Cerebellar cortex (tissue), 1 donor: ENCODE measurements around the gene FAM167B.
"Not testable (repeated sequence)": the region's sequence is repeated elsewhere in the genome, so short reads cannot be mapped to it uniquely, and the experiment has no call there.

Experiments used
- DNase-seq: peaks from one replicate; pipeline ENCODE4 v3.0.0-alpha.2; 2015; ENCODE audit warnings: low spot score

Gene FAM167B

DNA sequence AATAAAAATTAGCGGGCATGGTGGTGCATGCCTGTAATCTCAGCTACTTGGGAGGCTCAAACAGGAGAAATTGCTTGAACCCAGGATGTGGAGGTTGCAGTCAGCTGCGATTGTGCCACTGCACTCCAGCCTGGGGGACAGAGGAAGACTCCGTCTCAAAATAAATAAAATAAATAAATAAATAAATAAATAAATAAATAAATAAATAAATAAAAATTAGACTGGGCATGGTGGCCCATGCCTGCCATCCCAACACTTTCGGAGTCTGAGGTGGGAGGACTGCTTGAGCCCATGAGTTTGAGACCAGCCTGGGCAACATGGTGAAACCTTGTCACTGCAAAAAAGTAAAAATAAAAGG, 16.2 kb downstream of the FAM167B start:
- not testable (repeated sequence) for DNase-seq

- DNase-seq = no peak
These were observed 16.7 kb downstream of the FAM167B start for GRCh38 chr1:32263744-32264143.

- no peak for DNase-seq
These were observed 18.8 kb downstream of the FAM167B start for GRCh38 chr1:32265846-32266245.

DNA sequence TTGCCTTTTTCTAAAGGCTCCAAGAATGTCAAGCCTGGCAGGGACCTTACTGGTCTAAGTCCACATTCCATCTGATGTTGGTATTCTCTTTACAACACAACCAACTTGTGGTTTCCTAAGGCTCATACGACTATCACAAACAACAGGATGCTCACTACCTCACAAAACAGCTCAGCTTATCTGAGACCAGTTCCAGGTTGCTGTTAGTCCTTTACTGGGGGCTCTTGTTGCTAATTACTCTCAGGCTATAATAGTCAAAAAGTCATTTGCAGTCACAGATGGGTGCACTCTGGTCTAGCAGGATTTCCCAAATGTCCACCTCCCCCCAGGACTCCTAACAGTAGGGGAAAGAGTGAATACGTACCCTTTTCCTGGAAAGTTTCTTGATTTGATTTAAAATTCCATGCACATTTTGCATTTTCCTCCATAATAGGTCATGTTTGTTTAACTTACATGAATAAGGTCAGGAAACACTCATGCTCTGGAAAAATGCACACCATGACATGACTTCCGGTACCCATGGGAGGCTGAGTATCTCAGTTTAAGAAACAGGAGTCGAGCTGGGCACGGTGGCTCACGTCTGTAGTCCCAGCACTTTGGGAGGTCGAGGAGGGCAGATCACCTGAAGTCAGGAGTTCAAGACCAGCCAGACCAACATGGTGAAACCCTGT, 20.0 kb downstream of the FAM167B start:
- DNase-seq = no peak

- no peak for DNase-seq
These were observed 22.7 kb downstream of the FAM167B start for GRCh38 chr1:32269744-32270143.

- no peak for DNase-seq
These were observed 25.8 kb downstream of the FAM167B start for GRCh38 chr1:32272557-32273390.

- no peak for DNase-seq
These were observed 26.6 kb downstream of the FAM167B start for GRCh38 chr1:32273391-32274208.

GRCh38 chr1:32274646-32275340, 27.8 kb downstream of the FAM167B start:
- no peak for DNase-seq

DNA sequence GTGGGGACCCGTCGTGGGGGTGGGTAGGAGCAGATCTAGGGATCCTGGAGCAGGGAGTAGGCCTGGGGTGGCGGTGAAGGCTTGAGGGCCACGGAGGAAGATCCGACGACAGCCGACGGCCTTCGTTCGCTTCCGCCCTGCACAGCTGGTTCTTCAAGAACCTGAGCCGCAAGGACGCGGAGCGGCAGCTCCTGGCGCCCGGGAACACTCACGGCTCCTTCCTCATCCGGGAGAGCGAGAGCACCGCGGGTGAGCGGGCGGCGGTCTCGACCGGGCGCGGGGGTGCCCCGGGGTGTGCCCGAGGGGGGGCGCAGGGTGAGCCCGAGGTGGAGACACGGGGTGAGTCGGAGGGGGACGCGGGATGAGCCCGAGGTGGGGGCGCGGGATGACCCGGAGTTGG, 28.4 kb downstream of the FAM167B start:
- no peak for DNase-seq

DNA sequence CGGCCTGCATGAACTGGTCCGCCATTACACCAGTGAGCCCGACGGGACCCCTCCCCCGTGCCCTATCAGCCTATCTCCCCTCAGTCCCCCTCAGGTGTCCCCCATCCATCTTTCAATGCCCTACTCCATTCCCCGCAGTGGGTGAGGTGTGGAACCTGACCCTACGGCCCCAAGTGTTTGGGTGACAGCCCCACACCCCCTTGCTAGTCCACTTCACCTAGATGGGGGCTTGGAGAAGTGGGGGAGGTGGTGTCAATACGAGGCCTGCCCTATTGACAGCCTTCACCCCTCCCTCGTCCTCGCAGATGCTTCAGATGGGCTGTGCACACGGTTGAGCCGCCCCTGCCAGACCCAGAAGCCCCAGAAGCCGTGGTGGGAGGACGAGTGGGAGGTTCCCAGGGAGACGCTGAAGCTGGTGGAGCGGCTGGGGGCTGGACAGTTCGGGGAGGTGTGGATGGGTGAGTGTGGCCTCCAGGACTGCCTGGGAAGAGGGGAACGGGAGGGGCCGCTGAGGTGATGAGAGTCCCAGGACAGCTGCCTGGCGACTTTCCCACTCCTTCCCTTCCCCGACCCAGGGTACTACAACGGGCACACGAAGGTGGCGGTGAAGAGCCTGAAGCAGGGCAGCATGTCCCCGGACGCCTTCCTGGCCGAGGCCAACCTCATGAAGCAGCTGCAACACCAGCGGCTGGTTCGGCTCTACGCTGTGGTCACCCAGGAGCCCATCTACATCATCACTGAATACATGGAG, 29.2 kb downstream of the FAM167B start:
- DNase-seq = no peak

DNA sequence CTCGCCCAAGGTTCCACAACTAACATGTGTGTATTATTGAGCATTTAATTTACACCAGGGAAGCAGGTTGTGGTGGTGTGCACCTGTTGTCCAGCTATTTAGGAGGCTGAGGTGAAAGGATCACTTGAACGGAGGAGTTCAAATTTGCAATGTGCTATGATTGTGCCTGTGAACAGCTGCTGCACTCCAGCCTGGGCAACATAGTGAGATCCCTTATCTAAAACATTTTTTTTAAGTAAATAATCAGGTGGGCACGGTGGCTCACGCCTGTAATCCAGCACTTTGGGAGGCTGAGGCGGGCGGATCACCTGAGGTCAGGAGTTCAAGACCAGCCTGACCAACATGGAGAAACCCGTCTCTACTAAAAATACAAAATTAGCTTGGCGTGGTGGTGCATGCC, 37.8 kb downstream of the FAM167B start:
- not testable (repeated sequence) for DNase-seq

GRCh38 chr1:32285658-32286057, 38.6 kb downstream of the FAM167B start:
- no peak for DNase-seq

DNA sequence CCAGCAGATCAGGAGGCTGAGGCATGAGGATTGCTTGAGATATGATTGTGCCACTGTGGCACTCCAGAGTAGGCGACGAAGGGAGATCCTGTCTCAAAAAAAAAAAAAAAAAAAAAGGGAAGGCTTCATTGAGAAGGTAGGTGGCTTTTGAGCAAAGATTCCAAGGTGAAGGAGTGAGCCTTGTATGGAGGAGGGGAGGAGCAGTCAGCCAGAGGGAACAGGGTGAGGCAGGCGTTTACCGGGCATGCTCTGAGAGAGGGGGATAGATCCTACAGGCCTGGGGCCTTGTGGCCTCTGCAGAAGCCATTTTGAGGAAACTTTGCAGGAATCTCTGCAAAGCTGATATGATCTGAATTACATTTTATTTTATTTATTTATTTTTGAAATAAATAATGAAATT, 39.7 kb downstream of the FAM167B start:
- no peak for DNase-seq

DNA sequence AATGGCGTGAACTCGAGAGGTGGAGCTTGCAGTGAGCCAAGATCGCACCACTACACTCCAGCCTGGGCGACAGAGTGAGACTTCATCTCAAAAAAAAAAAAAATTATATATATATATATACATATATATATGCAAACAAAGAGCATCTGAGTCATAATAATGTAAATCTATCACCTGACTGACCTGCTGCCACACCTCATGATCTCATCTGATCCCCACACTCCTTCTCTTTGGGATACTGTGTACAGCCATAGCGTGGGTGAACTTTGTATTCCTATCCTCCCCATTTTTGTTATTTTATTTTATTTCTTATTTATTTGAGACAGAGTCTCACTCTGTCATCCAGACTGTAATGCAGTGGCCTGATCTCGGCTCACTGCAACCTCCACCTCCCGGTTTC, 42.2 kb downstream of the FAM167B start:
- DNase-seq = no peak

DNA sequence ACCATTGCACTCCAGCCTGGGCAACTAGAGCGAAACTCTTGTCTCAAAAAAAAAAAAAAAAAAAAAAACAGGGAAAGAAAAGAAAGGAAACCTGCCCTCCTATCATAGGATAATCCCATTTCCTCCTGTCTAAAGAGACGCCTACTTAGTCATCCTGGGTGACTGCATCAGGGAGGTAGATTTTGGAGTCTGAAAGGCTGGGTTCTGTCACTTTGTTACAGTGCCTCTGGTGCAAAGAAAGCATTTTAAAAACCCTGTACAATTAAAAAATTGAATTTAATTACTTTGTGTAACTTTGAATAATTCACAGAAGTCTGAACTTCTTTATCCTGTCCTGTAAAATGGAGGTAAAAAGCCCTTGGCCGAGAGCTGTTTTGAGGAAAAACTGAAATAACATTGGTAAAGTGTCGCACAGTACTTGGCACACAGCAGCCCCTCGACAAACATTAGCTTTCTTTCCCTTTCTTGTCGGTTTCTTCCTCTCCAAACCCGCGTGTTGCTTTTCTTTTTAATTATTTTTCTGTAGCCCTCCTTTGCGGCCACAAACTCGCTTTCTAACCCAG, 44.2 kb downstream of the FAM167B start:
- peak; percentile 4 for DNase-seq

GRCh38 chr1:32291708-32292538, 44.9 kb downstream of the FAM167B start, which contains the start of gene HDAC1:
Gene HDAC1 (plus strand): TSS chr1:32292083. CDS start chr1:32292170, 87 bp downstream.
- DNase-seq = peak; percentile 79

DNA sequence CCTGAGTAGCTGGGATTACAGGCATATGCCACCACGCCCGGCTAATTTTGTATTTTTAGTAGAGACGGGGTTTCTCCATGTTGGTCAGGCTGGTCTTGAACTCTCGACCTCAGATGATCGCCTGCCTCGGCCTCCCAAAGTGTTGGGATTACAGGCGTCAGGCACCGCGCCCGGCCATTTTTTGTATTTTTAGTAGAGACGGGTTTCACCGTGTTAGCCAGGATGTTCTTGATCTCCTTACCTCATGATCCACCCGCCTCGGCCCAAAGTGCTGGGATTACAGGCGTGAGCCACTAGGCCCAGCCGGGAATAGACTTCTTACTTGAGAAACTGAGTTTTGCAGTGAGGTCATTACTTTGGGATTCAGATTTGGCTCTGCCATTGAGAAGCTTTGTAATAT, 51.2 kb downstream of the FAM167B start:
- not testable (repeated sequence) for DNase-seq
